Left renal cortex interstitium (tissue), 4 donors: ENCODE results near the gene ASB13. TPM values are rescaled to one million over a fixed set of nuclear protein-coding genes. Genes with fewer than 3 reads are reported as not detected.

ENCODE experiments used
- DNase-seq, 4 donors: peaks; one replicate each; pipeline ENCODE4 v3.0.0-alpha.2; 2013; ENCODE audit warnings: low read depth in 4 of 4, low spot score in 2 of 4, missing footprints in 1 of 4
- polyA plus RNA-seq, 4 donors: library from polyadenylated mRNA; unstranded; fragments of 120-200 nt; gene quantifications; one replicate each; pipeline ENCODE4 v1.2.1, GENCODE V29; 2013; ENCODE audit not compliant: insufficient read length in 4 of 4

Gene ASB13
- polyA plus RNA-seq, 4 donors, result 22.7 to 29.2 (median 26.0) TPM

DNA sequence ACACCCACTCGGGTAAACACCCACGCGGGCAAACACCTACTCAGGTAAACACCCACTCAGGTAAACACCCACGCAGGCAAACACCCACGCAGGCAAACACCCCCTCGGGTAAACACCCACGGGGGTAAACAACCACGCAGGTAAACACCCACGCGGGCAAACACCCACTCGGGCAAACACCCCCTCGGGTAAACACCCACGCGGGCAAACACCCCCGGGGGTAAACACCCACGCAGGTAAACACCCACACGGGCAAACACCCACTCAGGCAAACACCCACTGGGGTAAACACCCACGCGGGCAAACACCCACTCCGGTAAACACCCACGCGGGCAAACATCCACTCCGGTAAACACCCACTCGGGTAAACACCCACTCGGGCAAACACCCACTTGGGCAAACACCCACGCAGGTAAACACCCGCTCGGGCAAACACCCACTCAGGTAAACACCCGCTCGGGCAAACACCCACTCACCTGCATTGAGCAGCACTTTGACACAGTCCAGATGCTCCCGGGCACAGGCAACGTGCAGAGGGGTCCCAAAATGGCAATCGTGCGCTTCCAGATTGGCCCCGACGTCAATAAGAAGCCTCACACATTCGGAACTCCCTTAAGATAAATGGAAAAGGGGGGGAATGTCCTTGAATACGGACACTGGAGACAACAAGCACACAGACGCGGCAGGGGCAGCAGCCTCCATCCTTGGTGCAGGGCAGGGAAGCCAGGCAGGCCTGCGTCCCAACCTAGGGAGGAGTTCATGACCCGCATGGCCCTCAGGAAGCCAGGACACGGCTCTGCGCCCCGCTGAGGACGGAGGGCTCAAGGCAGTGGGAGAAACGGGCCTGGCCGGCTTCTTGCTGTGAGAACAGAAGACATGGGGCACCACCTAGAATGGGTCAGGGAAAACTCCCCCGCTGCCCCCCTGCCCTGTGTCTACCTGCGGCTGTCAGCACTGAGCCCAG, 17.6 kb downstream of the ASB13 start:
- DNase-seq, result no peak

DNA sequence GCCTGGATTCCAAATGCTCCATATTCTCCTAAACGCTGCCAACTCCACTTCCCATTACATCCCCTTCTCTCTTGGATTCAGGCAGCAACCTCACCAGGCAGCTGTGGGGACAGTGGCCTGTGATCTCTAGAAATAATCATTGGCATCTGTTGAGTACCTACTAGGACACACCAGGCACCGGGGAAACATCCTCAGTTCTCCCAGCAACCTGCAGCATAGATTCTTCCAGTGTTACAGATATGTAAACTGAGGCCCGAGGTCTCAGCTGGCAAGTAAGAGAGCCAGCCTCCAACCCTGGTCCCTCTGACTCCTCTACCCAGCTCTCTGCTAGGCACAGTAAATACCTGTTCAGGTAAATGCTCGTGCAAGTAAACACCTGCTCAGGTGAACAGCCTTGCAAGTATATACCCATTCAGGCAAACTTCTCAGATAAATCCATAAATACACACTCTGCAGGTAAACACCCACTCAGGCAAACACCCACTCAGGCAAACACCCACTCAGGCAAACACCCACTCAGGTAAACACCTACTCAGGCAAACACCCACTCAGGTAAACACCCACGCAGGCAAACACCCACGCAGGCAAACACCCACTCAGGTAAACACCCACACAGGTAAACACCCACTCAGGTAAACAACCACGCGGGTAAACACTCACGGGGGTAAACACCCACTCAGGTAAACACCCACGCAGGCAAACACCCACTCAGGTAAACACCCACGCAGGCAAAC, 18.7 kb downstream of the ASB13 start:
- no peak for DNase-seq

DNA sequence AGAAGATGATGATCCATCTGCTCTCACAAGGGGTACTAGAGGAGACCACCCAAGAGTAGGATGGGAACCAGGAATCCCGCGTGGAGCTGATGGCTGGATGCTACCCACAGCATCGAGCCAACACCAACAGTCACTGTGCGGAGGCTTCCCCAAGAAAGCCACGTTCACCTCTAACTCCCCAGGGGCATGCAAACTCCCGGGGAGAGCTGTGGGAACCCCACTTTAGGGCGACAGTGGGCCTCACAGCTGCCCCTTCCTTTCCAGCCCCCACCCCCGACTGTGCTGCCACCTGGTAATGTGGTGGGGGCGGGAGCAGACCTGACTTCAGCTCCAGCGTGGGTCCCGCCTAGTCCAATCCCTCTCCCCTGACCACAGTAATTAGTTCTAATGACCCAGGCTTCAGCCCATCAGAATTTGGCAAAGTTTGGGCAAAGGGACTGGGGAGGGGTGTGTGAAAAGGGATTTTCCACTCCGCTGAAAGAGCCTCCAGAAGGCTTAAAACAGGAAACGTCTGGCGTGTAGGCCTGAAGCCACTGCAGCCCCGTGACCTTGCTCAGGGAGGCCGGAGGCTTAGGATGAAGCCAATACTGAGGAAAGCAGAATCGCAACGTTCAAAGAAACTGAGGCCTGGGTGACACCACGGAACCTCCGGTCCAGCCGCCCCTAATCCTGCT, 20.3 kb downstream of the ASB13 start:
- DNase-seq, result no peak

DNA sequence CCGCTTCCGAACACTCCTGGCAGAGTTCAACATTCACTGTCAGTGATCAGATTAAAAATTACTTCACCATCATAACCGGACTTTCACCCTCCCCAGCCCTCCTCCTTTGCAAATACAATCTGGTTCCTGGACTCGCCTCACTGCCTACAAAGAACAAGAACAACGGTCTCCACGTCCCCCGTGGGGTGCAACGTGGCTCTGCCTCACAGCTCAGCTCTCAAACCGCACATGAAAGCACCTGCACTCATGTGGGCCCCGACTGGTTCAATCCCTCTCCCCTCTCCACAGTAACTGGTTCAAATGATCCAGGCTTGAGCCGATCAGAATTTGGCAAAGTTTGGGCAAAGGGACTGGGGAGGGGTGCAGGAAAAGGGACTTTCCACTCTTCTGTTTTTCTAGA, 21.0 kb downstream of the ASB13 start:
- DNase-seq, result no peak

DNA sequence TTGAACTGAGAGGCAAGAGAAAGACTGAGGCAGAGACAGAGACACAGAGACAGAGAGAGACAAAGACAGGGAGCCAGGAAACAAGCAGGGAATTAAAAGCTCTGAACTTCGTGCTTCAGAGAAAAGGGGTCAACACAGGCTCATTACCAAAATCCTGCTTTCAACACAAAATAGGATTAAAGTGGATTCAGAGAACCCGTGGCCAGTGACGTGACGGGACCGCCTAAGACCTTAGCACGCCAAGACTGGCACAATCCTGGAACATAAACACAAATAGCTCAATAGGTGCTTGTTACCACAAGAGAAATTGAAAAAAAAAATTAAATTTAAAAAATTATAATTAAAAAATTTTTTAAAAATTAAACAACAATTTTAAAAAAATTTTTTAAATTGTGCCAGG, 21.5 kb downstream of the ASB13 start:
- DNase-seq, result no peak

DNA sequence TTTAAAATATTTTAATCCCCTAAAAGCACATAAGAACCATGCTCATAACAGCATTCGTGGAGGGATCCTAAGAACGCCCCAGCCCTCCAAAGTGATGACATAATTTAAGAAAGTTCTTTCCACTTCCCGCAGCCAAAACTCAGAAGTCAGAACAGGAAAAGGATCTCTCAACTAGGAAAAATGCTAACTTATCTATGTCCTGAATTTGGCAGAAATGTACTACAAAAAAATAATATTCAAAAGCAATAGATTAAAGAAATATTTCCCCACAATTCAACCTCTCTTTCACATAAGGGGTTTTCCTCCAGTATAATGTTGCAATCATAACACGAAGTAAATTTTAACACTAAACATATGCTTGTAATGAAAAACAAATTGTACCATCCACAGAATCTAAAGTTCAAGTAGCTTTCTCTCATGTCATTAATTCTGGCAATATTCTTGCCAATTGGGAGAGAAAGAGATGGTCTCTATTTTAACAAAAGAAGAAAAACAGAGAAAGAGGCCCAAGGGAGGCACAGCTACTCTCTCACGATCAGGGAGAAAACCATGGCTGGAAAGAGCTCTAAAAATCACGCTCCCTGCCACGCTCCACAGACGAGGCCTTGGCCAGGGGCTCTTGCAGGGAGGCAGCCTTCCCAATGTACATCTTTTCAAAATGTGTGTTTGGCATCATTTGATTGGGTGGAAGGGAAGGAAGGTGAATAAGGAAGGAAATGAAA, 22.9 kb downstream of the ASB13 start:
- no peak for DNase-seq

DNA sequence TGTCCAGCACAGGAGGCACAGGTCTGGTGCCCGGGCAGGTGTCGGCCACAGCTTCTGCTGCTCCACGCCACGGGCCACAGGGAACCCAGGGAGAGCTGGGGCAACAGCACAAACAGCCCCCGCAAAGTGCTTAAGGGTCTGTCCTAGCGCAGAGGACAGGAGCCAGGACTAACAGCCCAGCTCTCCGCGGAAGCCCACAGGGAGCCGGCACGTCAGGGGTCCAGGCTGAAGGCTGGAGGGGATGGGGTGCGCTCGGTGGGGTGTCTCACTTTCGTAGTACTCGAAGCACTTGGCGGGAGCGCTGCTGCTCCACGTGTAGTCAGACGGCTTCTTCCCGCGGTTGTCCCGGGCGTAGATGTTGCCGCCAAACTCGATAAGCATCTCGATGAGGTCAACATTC, 24.9 kb downstream of the ASB13 start:
- DNase-seq, result no peak

DNA sequence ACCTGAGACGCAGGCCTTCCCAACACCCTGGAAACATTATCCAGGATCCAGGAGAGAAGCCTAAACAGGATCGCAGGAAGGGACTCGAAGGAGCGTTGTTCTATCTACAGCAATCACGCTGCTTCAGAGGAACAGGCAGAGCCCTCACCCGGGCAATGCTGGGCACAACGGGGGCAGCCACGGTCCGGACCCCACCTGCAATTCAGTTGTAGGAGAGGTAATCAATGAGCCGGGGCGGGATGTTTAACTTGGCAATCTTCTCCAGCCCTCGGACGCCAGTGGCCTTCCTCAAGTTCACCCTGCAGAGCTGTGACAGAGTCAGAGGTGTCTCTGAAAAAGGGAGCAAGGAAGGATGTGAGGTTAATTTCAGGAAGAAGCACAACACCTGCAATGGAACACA, 25.9 kb downstream of the ASB13 start:
- DNase-seq, result no peak

DNA sequence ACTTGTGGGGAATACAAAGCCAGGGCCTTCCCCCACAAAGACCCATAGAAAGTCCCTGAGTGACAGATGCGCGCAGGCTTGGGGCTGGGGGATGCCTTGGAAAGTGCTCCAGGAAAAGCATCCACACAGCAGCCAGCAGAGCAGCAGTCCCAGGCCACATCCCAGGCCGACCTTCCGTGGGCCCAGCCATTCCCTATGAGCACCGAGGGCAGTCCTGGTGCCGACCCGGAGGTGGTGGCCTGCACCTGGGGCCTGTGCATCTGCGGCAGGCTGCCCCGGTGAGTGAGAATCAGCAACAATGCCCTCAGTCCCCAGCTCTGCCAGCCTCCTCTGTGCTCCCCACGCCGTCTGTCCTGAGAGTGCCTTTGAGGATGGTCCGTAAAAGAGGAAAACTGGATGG, 26.4 kb downstream of the ASB13 start:
- DNase-seq, result no peak

DNA sequence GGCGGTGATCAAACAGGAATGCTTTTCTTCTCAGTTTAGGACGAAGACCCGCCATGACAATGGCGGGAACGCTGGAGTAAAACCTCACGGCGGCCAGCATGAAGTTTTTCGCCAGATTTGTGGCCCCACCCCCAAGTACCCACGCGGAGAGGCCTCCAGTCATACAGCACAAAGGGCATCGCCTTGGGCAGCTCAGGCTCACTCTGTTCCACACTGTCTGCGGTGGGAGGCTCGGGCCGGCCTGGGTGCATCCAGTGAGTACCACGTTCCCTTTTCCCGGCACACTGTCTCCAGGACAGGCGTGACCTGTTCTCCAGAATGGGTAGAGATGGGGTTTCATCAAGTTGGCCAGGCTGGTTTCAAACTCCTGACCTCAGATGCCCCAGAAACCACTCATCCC, 27.3 kb downstream of the ASB13 start:
- no peak for DNase-seq

DNA sequence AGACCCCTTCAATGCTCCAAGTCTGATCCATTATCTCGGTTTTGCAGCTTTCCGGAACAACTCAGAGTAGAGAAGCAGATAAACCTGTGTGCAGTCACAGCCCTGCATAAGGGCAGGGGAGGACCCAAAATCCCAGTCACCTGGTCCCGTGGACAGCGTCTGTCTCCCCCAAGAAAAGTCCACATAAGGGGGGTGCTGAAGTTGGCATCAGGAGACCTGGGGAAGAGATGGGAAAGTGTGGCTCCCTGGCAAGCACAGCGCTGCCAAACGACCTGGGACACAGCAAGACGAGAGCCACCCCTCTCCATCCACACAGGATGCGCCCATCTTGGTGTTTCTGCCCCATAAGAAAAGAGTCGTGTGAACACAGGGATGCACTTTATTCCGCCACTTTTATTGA, 27.9 kb downstream of the ASB13 start:
- no peak for DNase-seq

DNA sequence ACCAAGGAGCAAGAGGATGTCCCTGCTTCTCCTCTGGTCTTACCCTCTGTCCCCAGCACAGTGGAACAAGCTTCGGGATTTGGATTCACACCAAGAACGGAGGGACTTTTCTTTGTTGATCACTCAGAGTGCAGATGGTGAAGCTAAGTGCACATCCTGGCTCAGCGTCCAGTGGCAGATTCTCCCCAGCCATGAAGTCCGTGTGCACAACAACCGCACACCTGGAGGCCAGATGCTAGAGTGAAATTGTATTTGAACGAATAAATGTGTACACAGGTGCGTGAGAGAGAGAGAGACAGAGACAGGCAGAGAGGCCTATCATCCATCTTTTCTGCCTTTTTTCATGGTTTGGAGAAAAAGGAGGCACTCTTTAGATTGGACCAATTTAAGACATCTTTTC, 31.5 kb downstream of the ASB13 start:
- DNase-seq, result no peak

DNA sequence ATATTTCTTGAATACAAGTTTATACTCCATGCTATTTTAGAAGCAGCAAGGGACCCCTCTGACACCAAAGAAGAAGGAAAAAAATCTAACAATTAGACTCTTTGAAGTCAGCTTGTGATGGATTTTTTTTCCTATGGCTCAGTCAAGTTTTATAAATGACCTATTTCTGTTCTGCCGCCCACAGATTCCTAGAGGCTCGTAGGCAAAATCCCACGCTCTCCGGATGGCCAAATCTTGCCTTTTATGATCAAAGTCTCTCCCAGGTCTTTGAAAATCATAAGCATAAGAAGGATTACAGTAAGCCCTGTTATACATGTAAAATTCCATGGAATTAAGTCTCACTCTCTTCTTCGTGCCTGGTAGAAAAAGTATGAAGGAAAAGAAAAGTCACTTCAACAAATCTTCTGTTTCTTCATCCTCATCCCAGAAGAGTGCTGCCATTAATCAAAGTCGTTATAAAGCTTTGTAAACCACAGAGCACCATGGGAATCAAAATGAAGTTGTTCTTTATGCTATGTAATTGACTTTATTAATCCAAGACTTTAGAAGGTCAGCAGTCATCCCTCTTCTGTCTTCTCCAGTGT, 33.1 kb downstream of the ASB13 start:
- DNase-seq, result no peak

DNA sequence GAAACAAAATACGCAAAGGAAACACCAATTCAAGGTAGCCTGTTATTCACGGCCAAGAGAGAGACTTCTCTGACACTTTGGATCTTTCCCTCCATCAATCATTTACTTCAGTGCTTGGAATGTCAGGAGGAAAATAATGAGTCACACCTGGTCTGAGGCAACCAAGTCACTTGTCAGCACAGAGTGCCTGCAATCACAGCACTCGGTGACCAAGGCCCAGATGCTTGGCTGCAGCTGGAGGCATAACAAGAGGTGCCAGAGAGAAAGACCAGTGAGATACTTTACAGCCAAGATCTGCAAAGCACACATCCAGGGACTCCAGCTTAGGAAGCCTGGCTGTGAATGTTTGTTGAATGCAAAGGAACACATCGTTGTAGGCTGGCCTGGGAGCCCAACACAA, 33.9 kb downstream of the ASB13 start:
- no peak for DNase-seq

DNA sequence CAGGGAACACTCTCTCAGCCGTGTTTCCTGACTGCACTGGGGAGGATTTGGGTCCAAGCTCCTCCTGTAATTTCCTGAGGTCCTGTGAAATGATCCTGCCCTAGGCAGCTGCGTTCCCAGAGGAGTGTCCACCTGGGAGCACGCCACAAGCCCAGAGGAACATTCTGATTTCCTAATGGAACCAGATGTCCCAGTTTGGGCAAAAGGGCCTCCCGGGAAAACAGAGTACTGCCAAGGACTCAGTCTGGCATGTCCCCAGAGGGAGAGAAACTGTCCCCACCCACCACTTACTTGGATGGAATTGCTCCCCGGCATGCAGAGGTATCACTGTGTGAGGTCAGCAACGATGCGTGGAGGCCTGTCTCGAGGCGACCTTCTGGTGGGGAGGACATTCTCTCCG, 34.5 kb downstream of the ASB13 start:
- no peak for DNase-seq

DNA sequence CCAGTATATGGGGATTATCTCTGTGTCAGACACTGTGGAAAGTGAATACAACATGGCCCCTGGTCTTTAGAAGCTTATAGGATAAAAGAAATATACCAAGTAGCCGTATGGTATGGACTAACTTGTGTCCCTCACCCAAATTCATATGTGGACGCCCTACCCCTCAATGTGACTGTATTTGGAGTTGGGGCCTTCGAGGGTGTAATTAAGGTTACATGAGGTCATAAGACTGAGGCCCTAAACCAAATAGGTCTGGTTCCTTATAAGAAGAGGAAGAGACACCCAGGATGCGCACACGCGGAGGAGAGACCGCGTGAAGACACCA, 36.3 kb downstream of the ASB13 start:
- no peak for DNase-seq

DNA sequence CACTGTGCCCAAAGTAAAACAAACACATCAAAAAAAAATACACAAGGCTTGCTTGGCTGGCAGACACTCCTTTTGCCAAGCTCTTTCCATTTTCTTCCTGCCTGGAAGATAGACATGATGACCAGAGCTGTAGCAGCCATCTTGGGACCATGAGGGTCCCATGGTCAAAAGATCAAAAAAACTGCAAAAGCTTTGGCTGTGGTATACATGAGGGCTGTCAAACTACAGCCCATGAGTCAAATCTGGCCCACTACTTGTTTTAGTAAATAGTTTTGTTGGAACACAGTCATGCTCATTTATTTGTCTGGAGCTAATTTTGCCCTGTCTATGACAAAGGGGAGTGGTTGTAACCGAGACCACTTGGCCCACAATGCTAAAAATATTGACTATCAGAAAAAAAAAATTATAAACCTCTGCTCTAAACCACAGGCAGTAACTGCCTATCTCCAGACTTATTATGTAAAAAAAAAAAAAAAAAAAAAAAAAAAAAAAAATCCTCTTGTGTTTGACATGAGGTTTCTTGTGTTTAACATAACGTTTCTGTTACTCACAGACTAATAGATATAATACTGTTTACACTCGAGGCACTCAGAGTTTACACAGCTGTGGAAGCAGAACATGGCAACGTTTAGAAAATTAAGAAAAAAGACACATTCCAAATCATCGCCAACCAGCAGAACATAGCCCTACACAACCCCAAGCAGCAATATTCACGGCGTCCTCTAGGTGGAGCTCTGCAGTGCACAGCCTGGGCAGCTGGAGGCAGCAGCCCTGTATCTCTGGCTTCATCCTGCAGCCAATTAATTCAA, 36.9 kb downstream of the ASB13 start:
- peak in 3 of 4 donors; percentile 39 to 68 (median 53) for DNase-seq

DNA sequence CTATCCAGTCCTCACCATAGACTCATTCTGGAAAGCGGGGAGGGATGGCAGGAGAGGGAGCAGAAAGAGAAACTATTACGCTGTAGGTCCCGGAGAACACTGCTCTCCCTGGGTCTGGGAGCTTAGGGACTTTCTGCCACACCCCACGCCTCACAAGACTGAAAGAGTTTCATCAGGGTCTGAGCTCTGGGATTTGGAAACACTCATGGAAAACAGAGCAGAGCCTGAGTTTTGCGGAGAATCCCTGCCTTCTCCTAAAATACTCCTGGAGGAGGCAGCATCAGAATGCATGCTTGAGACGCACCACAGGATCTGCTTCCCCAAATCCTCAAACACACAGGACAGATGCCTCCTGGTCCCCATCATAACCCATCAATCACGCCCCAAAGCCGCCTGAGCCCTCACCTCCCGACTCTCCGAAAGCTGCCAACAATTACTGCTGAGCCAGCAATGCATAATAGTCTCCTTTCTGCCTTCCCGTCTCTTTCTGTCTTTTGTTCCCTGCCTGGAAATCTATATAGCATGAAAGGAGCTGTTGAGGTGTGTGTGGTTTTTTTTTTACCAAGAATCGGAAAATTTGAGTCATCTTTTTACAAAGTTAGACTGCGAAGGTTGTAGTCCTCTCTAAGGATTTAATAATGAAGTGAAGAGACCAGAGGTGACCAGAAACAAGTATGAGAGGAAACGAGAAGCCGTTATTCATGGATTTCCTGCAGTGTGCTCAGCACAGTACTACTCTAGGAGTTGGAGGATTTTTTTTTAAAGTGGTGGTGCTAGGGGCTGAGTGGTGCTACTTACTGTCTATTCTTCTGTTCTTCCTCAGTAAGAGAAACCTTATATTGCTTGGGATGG, 37.7 kb downstream of the ASB13 start:
- DNase-seq, result no peak
